K562 (cell line): ENCODE measurements around the gene TM4SF4. TPM values are rescaled to one million over a fixed set of nuclear protein-coding genes. Genes with fewer than 3 reads are reported as not detected.

ENCODE experiments used
- ATAC-seq: fragments of 200-7000 bp; cut with Tn5 transposase; 3 replicates; pipeline ENCODE4 v1.9.1; 2020; ENCODE audit warnings: moderate library complexity
- BruUV-seq: library from RNA; stranded (reverse); fragments of 400-500 nt; replicated peaks from 2 replicates; lab custom pipeline; 2021; lab: Mats Ljungman, UMichigan
- CTCF ChIA-PET: fragments of 300-600 bp; formaldehyde crosslinking; extraction: SDS; loops from one replicate; lab custom pipeline; 2021; ENCODE audit warnings: low intra/inter-chr PET ratio; lab: Yijun Ruan, JAX
- POLR2A ChIA-PET: fragments of 300-600, 350-650 bp; sonication (Branson Sonifier 250); formaldehyde crosslinking; extraction: SDS; loops from one replicate; lab custom pipeline; 2021; ENCODE audit warnings: antibody characterized with exemption, inconsistent platforms; lab: Yijun Ruan, JAX
- DNase-seq, 4 experiments: peaks; one replicate each; pipeline versions ENCODE4 v3.0.0 to v3.0.0-alpha.2; 2011 to 2018; ENCODE audit warnings: low spot score in 3 of 4, mixed read lengths in 3 of 4; ENCODE audit errors: extremely low read depth in 1 of 4
- FAIRE-seq: peaks from 2 replicates; lab custom pipeline; 2011; peaks lifted over from hg19 to GRCh38; lab: Jason Lieb, UNC
- H2AFZ ChIP-seq: 2 replicates; pipeline ENCODE4 v1.6.0; 2011; ENCODE audit warnings: low read depth, low read length, control low read depth, inconsistent platforms
- H3K27ac ChIP-seq: fragments of 200-600 bp; 3 replicates; pipeline ENCODE4 v1.8.0; 2011; ENCODE audit warnings: low read depth, mild to moderate bottlenecking, control low read depth, inconsistent platforms, low read length, moderate library complexity, mixed read lengths; ENCODE audit errors: extremely low read depth
- H3K27me3 ChIP-seq, 2 experiments: fragments of 300-600 bp in 1 of 2; 2 replicates in 1 of 2; 3 replicates in 1 of 2; pipeline versions ENCODE4 v1.6.0 to v1.8.0; 2011; ENCODE audit warnings: inconsistent platforms in 2 of 2, low read length in 2 of 2, mild to moderate bottlenecking in 1 of 2, mixed read lengths in 1 of 2, moderate library complexity in 1 of 2; ENCODE audit not compliant: control insufficient read depth in 2 of 2, insufficient read depth in 2 of 2
- H3K36me3 ChIP-seq: fragments of 300-600 bp; 3 replicates; pipeline ENCODE4 v1.8.0; 2011; ENCODE audit warnings: mild to moderate bottlenecking, low read length, inconsistent platforms; ENCODE audit not compliant: control insufficient read depth, insufficient read depth
- H3K4me1 ChIP-seq, 2 experiments: fragments of 200-600 bp in 1 of 2; replicated peaks in 1 of 2; 2 replicates in 1 of 2; 3 replicates in 1 of 2; pipeline versions ENCODE4 v1.5.1 to v1.8.0; 2011; ENCODE audit warnings: inconsistent platforms in 2 of 2, low read length in 2 of 2, mild to moderate bottlenecking in 1 of 2, mixed read lengths in 1 of 2, moderate library complexity in 1 of 2; ENCODE audit not compliant: control insufficient read depth in 2 of 2, insufficient read depth in 2 of 2
- H3K4me2 ChIP-seq: 2 replicates; pipeline ENCODE4 v1.6.1; 2011; ENCODE audit warnings: low read length, control low read depth, inconsistent platforms, mixed read lengths; ENCODE audit not compliant: insufficient read depth
- H3K4me3 ChIP-seq: fragments of 200-600 bp; sonication (generic), shearing (Covaris generic); 2 replicates; pipeline ENCODE4 v1.5.1; 2016; ENCODE audit warnings: control low read depth, inconsistent platforms
- H3K79me2 ChIP-seq: fragments of 200-600 bp; 3 replicates; pipeline ENCODE4 v1.8.0; 2011; ENCODE audit warnings: low read length, inconsistent platforms; ENCODE audit not compliant: control insufficient read depth, insufficient read depth
- H3K9ac ChIP-seq, 2 experiments: 2 replicates each; pipeline versions ENCODE4 v1.6.0 to v1.6.1; 2011; ENCODE audit warnings: low read depth in 2 of 2, low read length in 2 of 2, control low read depth in 1 of 2, inconsistent platforms in 1 of 2, mild to moderate bottlenecking in 1 of 2, mixed read lengths in 1 of 2; ENCODE audit not compliant: insufficient read depth in 1 of 2
- H3K9me1 ChIP-seq: one replicate; pipeline ENCODE4 v1.6.0; 2011; ENCODE audit warnings: inconsistent platforms, mild to moderate bottlenecking, low read length, moderate library complexity; ENCODE audit not compliant: control insufficient read depth, insufficient read depth
- H3K9me3 ChIP-seq: replicated peaks from 2 replicates; pipeline ENCODE4 v1.5.1; 2011; ENCODE audit warnings: low read depth, low read length, inconsistent platforms; ENCODE audit not compliant: control insufficient read depth, insufficient read depth
- H4K20me1 ChIP-seq: replicated peaks from 2 replicates; pipeline ENCODE4 v1.6.1; 2011; ENCODE audit warnings: low read length, inconsistent platforms, mixed read lengths; ENCODE audit not compliant: control insufficient read depth, insufficient read depth
- ARHGAP35 ChIP-seq: fragments of 450-650 bp; IDR thresholded peaks from 2 replicates; pipeline ENCODE4 v1.6.1; 2018; ENCODE audit not compliant: partially characterized antibody
- EP300 ChIP-seq: IDR thresholded peaks from 2 replicates; pipeline ENCODE4 v1.6.1; 2012; ENCODE audit warnings: low read length, improper control_type of control experiment
- LEF1 ChIP-seq: fragments of 450-650 bp; IDR thresholded peaks from 2 replicates; pipeline ENCODE4 v1.6.1; 2016; ENCODE audit warnings: mild to moderate bottlenecking
- POLR2H ChIP-seq: IDR thresholded peaks from 2 replicates; pipeline ENCODE4 v1.6.1; 2016; ENCODE audit warnings: missing genetic modification characterization, low read depth, mild to moderate bottlenecking, control low read depth, missing compliant biosample characterization, moderate library complexity
- RBM14 ChIP-seq: fragments of 200-400 bp; formaldehyde crosslinking; IDR thresholded peaks from 2 replicates; pipeline ENCODE4 v1.6.1; 2018; ENCODE audit warnings: low read depth, mild to moderate bottlenecking, low read length, moderate library complexity, borderline replicate concordance; ENCODE audit not compliant: insufficient read depth
- TCF15 ChIP-seq: fragments of 250-450 bp; sonication (Bioruptor Pico); IDR thresholded peaks from 2 replicates; pipeline ENCODE4 v1.8.0; 2022; ENCODE audit warnings: moderate library complexity, mild to moderate bottlenecking, inconsistent platforms
- YBX1 ChIP-seq: fragments of 450-650 bp; IDR thresholded peaks from 2 replicates; pipeline ENCODE4 v1.7.1; 2016; ENCODE audit warnings: mild to moderate bottlenecking
- ZNF133 ChIP-seq: fragments of 250-450 bp; sonication (Bioruptor Pico); IDR thresholded peaks from 2 replicates; pipeline ENCODE4 v1.4.0; 2020; ENCODE audit warnings: mild to moderate bottlenecking
- ZZZ3 ChIP-seq: fragments of 450-650 bp; IDR thresholded peaks from 2 replicates; pipeline ENCODE4 v1.6.1; 2016; ENCODE audit warnings: antibody characterized with exemption, mild to moderate bottlenecking, moderate library complexity
- WGBS: fragments of 100-300 bp; shearing (Covaris generic); methylation state at CpG from one replicate; pipeline ENCODE4 v1.1.6; 2016; ENCODE audit warnings: low coverage, mixed read lengths; ENCODE audit not compliant: insufficient coverage; ENCODE audit errors: missing lambda C conversion rate; 5-methylcytosine and 5-hydroxymethylcytosine counted together
- in situ Hi-C: fragments of 300-500 bp; cut with MboI; formaldehyde crosslinking; loops from 4 replicates; pipeline ENCODE4 v1.15.0; 2018; ENCODE audit warnings: inconsistent platforms, mixed read lengths
- intact Hi-C: fragments of 100-400 bp; cut with micrococcal nuclease; formaldehyde crosslinking; loops from 2 replicates; pipeline ENCODE4 v1.14.2; 2022
- polyA plus RNA-seq, 8 experiments: library from polyadenylated mRNA; depleted of rRNA in 4 of 8; stranded (reverse) in 5 of 8; unstranded in 3 of 8; fragments of >200 nt; fragmentation: Nextera tagmentation in 2 of 8; fragmentation: Illumina TruSeq in 1 of 8; extraction: Ambion mirVana in 2 of 8; extraction: Trizol in 1 of 8; gene quantifications; 2 replicates each; pipeline versions ENCODE4 v1.2.1 to v1.2.3, GENCODE V29; 2011 to 2014; ENCODE audit warnings: inconsistent platforms in 1 of 8, missing spikeins in 1 of 8
- total RNA-seq, 7 experiments: library from RNA; depleted of rRNA in 6 of 7; stranded (reverse); fragments of >200 nt in 6 of 7; fragmentation: Illumina TruSeq in 2 of 7; extraction: Trizol in 2 of 7; gene quantifications; 2 replicates each; pipeline versions ENCODE4 v1.2.1 to v1.2.3, GENCODE V29; 2011 to 2021; ENCODE audit warnings: low replicate concordance in 1 of 7
- TF ChIP-seq, protein P1 (sequence below): sonication (generic); formaldehyde crosslinking; IDR thresholded peaks from 2 replicates; pipeline ENCODE4 v1.8.1; 2022; ENCODE audit warnings: missing genetic modification reagents
- TF ChIP-seq, protein P2 (sequence below): sonication (generic); formaldehyde crosslinking; IDR thresholded peaks from 2 replicates; pipeline ENCODE4 v1.4.0; 2020; ENCODE audit warnings: mild to moderate bottlenecking, missing genetic modification reagents
- TF ChIP-seq, protein P3 (sequence below): fragments of 250-450 bp; sonication (Bioruptor Pico); IDR thresholded peaks from 2 replicates; pipeline ENCODE4 v1.4.0; 2020; ENCODE audit warnings: mild to moderate bottlenecking, moderate library complexity, borderline replicate concordance

Gene TM4SF4
- total and polyA plus RNA-seq, 9 of the 15 experiments (the other 6 are each of a cell fraction or from before 2014, with no cell fraction given) = 0.31 TPM; not detected in 8

DNA sequence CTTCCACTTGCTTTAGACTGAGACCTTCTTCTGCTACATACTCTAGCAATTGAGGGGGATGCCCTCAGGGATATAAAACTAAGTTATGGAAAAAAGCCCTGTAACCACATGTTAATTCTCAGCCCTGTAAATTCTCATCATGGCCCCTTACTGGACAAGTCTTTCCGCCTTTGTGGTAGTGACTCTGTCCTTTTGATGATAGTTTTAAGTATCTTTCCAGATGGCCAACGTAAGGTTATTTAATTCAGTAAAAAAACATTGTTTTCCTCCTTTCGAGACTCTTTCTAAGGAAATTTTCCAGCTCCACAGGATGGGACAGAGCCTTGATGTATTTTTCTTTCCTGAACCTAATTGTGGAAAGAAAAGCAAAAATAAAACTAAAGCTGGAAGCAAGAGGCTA lies 25.3 kb upstream of the TM4SF4 start (continued):
- TF ChIP-seq, protein P1, sequence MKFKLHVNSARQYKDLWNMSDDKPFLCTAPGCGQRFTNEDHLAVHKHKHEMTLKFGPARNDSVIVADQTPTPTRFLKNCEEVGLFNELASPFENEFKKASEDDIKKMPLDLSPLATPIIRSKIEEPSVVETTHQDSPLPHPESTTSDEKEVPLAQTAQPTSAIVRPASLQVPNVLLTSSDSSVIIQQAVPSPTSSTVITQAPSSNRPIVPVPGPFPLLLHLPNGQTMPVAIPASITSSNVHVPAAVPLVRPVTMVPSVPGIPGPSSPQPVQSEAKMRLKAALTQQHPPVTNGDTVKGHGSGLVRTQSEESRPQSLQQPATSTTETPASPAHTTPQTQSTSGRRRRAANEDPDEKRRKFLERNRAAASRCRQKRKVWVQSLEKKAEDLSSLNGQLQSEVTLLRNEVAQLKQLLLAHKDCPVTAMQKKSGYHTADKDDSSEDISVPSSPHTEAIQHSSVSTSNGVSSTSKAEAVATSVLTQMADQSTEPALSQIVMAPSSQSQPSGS (CRISPR knock-in tag) = no peak
- no peak for TF ChIP-seq ARHGAP35
- no peak for TF ChIP-seq ZZZ3
- TF ChIP-seq YBX1 = no peak
- TF ChIP-seq, protein P2, sequence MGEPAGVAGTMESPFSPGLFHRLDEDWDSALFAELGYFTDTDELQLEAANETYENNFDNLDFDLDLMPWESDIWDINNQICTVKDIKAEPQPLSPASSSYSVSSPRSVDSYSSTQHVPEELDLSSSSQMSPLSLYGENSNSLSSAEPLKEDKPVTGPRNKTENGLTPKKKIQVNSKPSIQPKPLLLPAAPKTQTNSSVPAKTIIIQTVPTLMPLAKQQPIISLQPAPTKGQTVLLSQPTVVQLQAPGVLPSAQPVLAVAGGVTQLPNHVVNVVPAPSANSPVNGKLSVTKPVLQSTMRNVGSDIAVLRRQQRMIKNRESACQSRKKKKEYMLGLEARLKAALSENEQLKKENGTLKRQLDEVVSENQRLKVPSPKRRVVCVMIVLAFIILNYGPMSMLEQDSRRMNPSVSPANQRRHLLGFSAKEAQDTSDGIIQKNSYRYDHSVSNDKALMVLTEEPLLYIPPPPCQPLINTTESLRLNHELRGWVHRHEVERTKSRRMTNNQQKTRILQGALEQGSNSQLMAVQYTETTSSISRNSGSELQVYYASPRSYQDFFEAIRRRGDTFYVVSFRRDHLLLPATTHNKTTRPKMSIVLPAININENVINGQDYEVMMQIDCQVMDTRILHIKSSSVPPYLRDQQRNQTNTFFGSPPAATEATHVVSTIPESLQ (CRISPR knock-in tag) = no peak

- ChIA-PET POLR2A (interaction anchor here (0.9 kb wide), 1 partner anchor 10 kb away, joined by 3 read pairs; no protein-coding TSS in a partner anchor), CTCF (no interaction called here)
- ATAC-seq = no peak
- H3K36me3 ChIP-seq = no peaks in the 10 kb centered on the region
- no peaks in the 10 kb centered on the region for H3K9me1 ChIP-seq
- no peak for FAIRE-seq
- H3K4me2 ChIP-seq = no peak overlapping the region
- H2AFZ ChIP-seq = no peak overlapping the region
- intact Hi-C loops = no loop called here
- no peaks in the 10 kb centered on the region for H4K20me1 ChIP-seq
- no peaks in the 10 kb centered on the region for H3K4me1 ChIP-seq
- no peaks in the 10 kb centered on the region; the same call in 1 of the 2 replicates for H3K9me3 ChIP-seq
- in situ Hi-C loops = no loop called here
- H3K27ac ChIP-seq = no peak overlapping the region
- DNase-seq = no peak
- BruUV-seq = no TSS peak
- no peak overlapping the region for H3K4me3 ChIP-seq
- no peak overlapping the region for H3K9ac ChIP-seq
- WGBS = 0% methylated on average over 4 of the region's 4 CpGs
- no peaks in the 10 kb centered on the region for H3K79me2 ChIP-seq
- no peaks in the 10 kb centered on the region for H3K27me3 ChIP-seq
- no peak for TF ChIP-seq LEF1
- no peak for TF ChIP-seq EP300
- no peak for TF ChIP-seq TCF15 (CRISPR knock-in tag)
- TF ChIP-seq, protein P3, sequence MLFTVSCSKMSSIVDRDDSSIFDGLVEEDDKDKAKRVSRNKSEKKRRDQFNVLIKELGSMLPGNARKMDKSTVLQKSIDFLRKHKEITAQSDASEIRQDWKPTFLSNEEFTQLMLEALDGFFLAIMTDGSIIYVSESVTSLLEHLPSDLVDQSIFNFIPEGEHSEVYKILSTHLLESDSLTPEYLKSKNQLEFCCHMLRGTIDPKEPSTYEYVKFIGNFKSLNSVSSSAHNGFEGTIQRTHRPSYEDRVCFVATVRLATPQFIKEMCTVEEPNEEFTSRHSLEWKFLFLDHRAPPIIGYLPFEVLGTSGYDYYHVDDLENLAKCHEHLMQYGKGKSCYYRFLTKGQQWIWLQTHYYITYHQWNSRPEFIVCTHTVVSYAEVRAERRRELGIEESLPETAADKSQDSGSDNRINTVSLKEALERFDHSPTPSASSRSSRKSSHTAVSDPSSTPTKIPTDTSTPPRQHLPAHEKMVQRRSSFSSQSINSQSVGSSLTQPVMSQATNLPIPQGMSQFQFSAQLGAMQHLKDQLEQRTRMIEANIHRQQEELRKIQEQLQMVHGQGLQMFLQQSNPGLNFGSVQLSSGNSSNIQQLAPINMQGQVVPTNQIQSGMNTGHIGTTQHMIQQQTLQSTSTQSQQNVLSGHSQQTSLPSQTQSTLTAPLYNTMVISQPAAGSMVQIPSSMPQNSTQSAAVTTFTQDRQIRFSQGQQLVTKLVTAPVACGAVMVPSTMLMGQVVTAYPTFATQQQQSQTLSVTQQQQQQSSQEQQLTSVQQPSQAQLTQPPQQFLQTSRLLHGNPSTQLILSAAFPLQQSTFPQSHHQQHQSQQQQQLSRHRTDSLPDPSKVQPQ (CRISPR knock-in tag) = no peak
- no peak for TF ChIP-seq ZNF133 (CRISPR knock-in tag)
- TF ChIP-seq RBM14 = no peak
- no peak for TF ChIP-seq POLR2H (tag)
Observed at GRCh38 chr3:149449799-149450198, 24.7 kb upstream of the TM4SF4 start.
